ENCODE measurements around the gene NLGN1.

DNA sequence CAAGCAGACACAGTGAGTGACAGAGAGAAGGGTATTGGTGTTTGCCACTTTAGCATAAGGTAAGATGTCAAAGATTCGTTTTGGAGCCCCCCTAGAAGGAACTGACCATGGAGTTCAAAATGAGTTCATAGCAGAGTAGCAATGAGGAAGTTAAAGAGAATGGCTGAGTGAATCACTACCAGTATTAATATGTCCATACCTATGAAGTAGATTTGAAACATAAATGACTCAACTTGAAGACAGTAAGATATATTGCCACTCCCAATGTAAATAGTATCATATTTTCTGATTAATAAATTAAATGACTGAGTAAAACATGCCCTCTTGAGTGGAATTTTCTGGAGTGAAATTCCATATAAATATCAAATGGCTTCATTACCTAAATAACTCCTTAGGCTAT, 675.1 kb downstream of the NLGN1 start:
- TF ChIP-seq, protein P1, sequence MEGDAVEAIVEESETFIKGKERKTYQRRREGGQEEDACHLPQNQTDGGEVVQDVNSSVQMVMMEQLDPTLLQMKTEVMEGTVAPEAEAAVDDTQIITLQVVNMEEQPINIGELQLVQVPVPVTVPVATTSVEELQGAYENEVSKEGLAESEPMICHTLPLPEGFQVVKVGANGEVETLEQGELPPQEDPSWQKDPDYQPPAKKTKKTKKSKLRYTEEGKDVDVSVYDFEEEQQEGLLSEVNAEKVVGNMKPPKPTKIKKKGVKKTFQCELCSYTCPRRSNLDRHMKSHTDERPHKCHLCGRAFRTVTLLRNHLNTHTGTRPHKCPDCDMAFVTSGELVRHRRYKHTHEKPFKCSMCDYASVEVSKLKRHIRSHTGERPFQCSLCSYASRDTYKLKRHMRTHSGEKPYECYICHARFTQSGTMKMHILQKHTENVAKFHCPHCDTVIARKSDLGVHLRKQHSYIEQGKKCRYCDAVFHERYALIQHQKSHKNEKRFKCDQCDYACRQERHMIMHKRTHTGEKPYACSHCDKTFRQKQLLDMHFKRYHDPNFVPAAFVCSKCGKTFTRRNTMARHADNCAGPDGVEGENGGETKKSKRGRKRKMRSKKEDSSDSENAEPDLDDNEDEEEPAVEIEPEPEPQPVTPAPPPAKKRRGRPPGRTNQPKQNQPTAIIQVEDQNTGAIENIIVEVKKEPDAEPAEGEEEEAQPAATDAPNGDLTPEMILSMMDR (IDR thresholded peaks at IDR 0.05): no peak
- TF ChIP-seq POLR2A (IDR thresholded peaks at IDR 0.05; ENCODE audit: low read depth): no peak
